ENCODE results near the gene ACSL5. TPM values are rescaled to one million over a fixed set of nuclear protein-coding genes. Genes with fewer than 3 reads are reported as not detected.

Gene ACSL5
- total RNA-seq, 1 donor from 2014 or later, result 0.68 TPM

DNA sequence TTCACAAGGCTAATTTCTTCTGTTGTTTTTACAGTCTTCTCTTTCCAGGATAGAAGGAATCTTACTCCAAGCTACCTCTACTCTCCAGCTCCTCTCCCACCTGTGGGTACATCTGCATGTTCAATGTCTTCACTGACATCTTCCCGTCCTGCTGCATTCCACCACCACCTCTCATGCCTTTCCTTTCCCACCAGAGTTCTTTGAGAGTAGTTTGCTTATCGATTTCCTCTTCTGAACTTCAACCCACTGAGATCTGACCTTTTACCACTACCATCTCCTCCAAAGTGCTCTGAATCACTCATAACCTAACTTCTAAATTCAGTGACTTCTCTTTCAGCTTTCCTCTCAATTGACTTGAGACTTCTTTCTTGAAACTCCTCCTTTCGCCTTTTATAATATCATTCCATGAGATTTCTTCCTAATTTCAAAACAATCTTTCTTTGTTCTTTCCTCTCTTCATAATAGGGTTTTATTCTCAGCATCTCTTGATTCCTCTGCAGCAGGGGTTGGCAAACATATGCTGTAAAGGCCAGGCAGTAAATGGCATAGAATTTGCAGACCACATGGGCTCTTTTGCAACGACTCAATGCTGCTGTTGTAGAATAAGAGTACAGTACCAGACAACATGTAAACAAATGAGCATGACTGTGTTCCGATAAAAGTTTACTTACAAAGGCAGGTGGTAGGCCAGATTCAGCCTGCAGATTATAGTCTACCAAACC is 22.1 kb downstream of the ACSL5 start:
- no peaks in the 10 kb centered on the region for H4K20me1 ChIP-seq (ENCODE audit: insufficient read depth, low read length)
- Mint-ChIP-seq H3K36me3 (ENCODE audit: low read depth, unreplicated experiment) (no peaks in the 10 kb centered on the region), H3K4me1 (ENCODE audit: low read depth, unreplicated experiment) (peaks cover 1% of the 10 kb centered on the region), H3K27ac (ENCODE audit: unreplicated experiment) (no peak overlapping the region), H3K27me3 (ENCODE audit: low read depth, unreplicated experiment) (no peaks in the 10 kb centered on the region), H3K9me3 (ENCODE audit: unreplicated experiment) (no peaks in the 10 kb centered on the region), H3K4me3 (ENCODE audit: unreplicated experiment) (no peak overlapping the region)
- no peak overlapping the region for H3K27ac ChIP-seq (ENCODE audit: low read depth, low read length)
- no peaks in the 10 kb centered on the region for H3K4me1 ChIP-seq (ENCODE audit: insufficient read depth, low read length)
- H3K79me2 ChIP-seq (ENCODE audit: insufficient read depth, low read length), result no peaks in the 10 kb centered on the region
- H3K9me3 ChIP-seq (ENCODE audit: insufficient read depth, low read depth, low read length), result no peaks in the 10 kb centered on the region
- H3K27me3 ChIP-seq (ENCODE audit: insufficient read depth, low read length), result peaks cover 16% of the 10 kb centered on the region
- DNase-seq (ENCODE audit: low read depth) (no peak), FAIRE-seq (no peak)
- H3K9ac ChIP-seq (ENCODE audit: low read length), result no peak overlapping the region
- no peak overlapping the region for H2AFZ ChIP-seq (ENCODE audit: low read depth, low read length)
- TF ChIP-seq, protein P1, sequence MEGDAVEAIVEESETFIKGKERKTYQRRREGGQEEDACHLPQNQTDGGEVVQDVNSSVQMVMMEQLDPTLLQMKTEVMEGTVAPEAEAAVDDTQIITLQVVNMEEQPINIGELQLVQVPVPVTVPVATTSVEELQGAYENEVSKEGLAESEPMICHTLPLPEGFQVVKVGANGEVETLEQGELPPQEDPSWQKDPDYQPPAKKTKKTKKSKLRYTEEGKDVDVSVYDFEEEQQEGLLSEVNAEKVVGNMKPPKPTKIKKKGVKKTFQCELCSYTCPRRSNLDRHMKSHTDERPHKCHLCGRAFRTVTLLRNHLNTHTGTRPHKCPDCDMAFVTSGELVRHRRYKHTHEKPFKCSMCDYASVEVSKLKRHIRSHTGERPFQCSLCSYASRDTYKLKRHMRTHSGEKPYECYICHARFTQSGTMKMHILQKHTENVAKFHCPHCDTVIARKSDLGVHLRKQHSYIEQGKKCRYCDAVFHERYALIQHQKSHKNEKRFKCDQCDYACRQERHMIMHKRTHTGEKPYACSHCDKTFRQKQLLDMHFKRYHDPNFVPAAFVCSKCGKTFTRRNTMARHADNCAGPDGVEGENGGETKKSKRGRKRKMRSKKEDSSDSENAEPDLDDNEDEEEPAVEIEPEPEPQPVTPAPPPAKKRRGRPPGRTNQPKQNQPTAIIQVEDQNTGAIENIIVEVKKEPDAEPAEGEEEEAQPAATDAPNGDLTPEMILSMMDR (IDR thresholded peaks at IDR 0.05; ENCODE audit: insufficient read depth, low read depth, low read length), result no peak
- TF ChIP-seq EZH2 (IDR thresholded peaks at IDR 0.05; ENCODE audit: insufficient read depth, low read length), result no peak
- H3K4me3 ChIP-seq (ENCODE audit: insufficient read depth, low read depth, low read length), result no peak overlapping the region
- H3K4me2 ChIP-seq (ENCODE audit: low read length), result no peak overlapping the region
- H3K36me3 ChIP-seq (ENCODE audit: insufficient read depth, low read length), result no peaks in the 10 kb centered on the region

DNA sequence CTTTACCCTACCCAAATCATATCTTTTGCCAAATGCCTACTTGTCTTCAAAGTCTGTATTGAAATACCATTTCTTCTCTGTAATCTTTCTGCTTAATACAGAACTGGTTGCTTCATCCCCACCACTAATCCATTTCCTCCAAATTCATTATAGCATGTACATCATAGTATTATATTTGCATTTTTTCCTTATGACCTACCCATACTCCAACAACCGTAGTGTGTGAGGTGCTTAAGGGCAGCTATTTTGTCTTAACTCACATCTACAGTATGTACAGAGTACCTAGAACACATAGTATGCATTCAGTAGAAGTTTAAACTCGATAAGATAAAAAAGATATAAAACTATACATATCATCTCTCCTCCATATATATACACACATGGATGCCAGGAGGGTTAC is 23.7 kb downstream of the ACSL5 start:
- DNase-seq (ENCODE audit: low read depth) (no peak), FAIRE-seq (no peak)
- TF ChIP-seq, protein P1 (IDR thresholded peaks at IDR 0.05; ENCODE audit: insufficient read depth, low read depth, low read length), result no peak
- TF ChIP-seq EZH2 (IDR thresholded peaks at IDR 0.05; ENCODE audit: insufficient read depth, low read length), result no peak
- Mint-ChIP-seq H3K9me3 (ENCODE audit: unreplicated experiment) (no peaks in the 10 kb centered on the region), H3K27ac (ENCODE audit: unreplicated experiment) (no peak overlapping the region), H3K36me3 (ENCODE audit: low read depth, unreplicated experiment) (no peaks in the 10 kb centered on the region), H3K4me1 (ENCODE audit: low read depth, unreplicated experiment) (peaks cover 1% of the 10 kb centered on the region), H3K27me3 (ENCODE audit: low read depth, unreplicated experiment) (no peaks in the 10 kb centered on the region), H3K4me3 (ENCODE audit: unreplicated experiment) (no peak overlapping the region)
- no peak overlapping the region for H3K4me3 ChIP-seq (ENCODE audit: insufficient read depth, low read depth, low read length)
- H3K27ac ChIP-seq (ENCODE audit: low read depth, low read length), result no peak overlapping the region
- no peaks in the 10 kb centered on the region for H4K20me1 ChIP-seq (ENCODE audit: insufficient read depth, low read length)
- no peak overlapping the region for H3K4me2 ChIP-seq (ENCODE audit: low read length)
- H3K4me1 ChIP-seq (ENCODE audit: insufficient read depth, low read length), result no peaks in the 10 kb centered on the region
- no peaks in the 10 kb centered on the region for H3K36me3 ChIP-seq (ENCODE audit: insufficient read depth, low read length)
- peaks cover 16% of the 10 kb centered on the region for H3K27me3 ChIP-seq (ENCODE audit: insufficient read depth, low read length)
- no peak overlapping the region for H2AFZ ChIP-seq (ENCODE audit: low read depth, low read length)
- H3K9me3 ChIP-seq (ENCODE audit: insufficient read depth, low read depth, low read length), result no peaks in the 10 kb centered on the region
- H3K9ac ChIP-seq (ENCODE audit: low read length), result no peak overlapping the region
- H3K79me2 ChIP-seq (ENCODE audit: insufficient read depth, low read length), result no peaks in the 10 kb centered on the region

DNA sequence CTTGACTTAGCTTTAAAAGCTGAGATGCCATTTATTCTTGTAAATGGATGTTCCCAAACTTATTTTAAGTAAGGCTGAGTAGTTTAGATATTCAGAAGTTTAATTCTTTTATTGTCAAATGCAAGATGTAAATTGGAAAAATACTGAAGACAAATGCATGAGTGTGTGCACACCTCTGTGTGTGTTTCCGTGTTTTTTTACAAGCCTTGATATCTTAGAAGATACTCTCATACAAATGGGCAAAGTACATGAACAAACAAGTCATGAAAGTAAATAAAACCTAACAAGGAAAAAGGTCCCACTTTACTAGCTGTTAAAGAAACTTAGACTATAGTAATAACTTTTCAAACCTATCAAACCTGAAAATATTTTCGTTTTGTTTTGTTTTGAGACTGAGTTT is 29.0 kb downstream of the ACSL5 start:
- Histone ChIP-seq H3K27ac (ENCODE audit: low read depth, low read length) (no peak overlapping the region), H3K27me3 (ENCODE audit: insufficient read depth, low read length) (no peaks in the 10 kb centered on the region), H3K79me2 (ENCODE audit: insufficient read depth, low read length) (no peaks in the 10 kb centered on the region), H3K4me2 (ENCODE audit: low read length) (no peak overlapping the region), H3K9me3 (ENCODE audit: insufficient read depth, low read depth, low read length) (no peaks in the 10 kb centered on the region), H3K9ac (ENCODE audit: low read length) (no peak overlapping the region), H3K4me3 (ENCODE audit: insufficient read depth, low read depth, low read length) (no peak overlapping the region), H3K36me3 (ENCODE audit: insufficient read depth, low read length) (no peaks in the 10 kb centered on the region), H3K4me1 (ENCODE audit: insufficient read depth, low read length) (no peaks in the 10 kb centered on the region), H4K20me1 (ENCODE audit: insufficient read depth, low read length) (no peaks in the 10 kb centered on the region), H2AFZ (ENCODE audit: low read depth, low read length) (no peak overlapping the region)
- peaks cover 2% of the 10 kb centered on the region for H3K36me3 Mint-ChIP-seq (ENCODE audit: low read depth, unreplicated experiment)
- no peaks in the 10 kb centered on the region for H3K27me3 Mint-ChIP-seq (ENCODE audit: low read depth, unreplicated experiment)
- FAIRE-seq (no peak), DNase-seq (ENCODE audit: low read depth) (no peak)
- TF ChIP-seq, protein P1 (IDR thresholded peaks at IDR 0.05; ENCODE audit: insufficient read depth, low read depth, low read length), result no peak
- no peak for TF ChIP-seq EZH2 (IDR thresholded peaks at IDR 0.05; ENCODE audit: insufficient read depth, low read length)
- no peak overlapping the region for H3K4me3 Mint-ChIP-seq (ENCODE audit: unreplicated experiment)
- H3K9me3 Mint-ChIP-seq (ENCODE audit: unreplicated experiment), result peaks cover 3% of the 10 kb centered on the region
- peaks cover 7% of the 10 kb centered on the region for H3K4me1 Mint-ChIP-seq (ENCODE audit: low read depth, unreplicated experiment)
- no peak overlapping the region for H3K27ac Mint-ChIP-seq (ENCODE audit: unreplicated experiment)

Data from astrocyte (in vitro differentiated cells and primary cell).